GM21360 (cell line): Measurements from ENCODE around the gene LYSMD2.

ENCODE experiments used
- ATAC-seq: cut with Tn5 transposase; IDR thresholded peaks from one replicate; pipeline ENCODE4 v1.9.1; 2021; ENCODE audit warnings: mild to moderate bottlenecking, moderate library complexity; ENCODE audit not compliant: unreplicated experiment

LYSMD2 gene

GRCh38 chr15:51752888-51753287 is 15.4 kb upstream of the LYSMD2 start:
- ATAC-seq: no peak

- peak; percentile 42 for ATAC-seq
Measured at GRCh38 chr15:51751697-51752683, 14.5 kb upstream of the LYSMD2 start.

GRCh38 chr15:51750792-51751696 is 13.6 kb upstream of the LYSMD2 start, which contains the start of gene TMOD2:
TSS of gene TMOD2 (plus strand) at chr15:51751597. CDS start at chr15:51766442, 14,845 bp downstream.
- ATAC-seq: peak; percentile 77

- ATAC-seq: no peak
Measured at GRCh38 chr15:51750186-51750585, 12.7 kb upstream of the LYSMD2 start.

GRCh38 chr15:51749307-51749706 is 11.9 kb upstream of the LYSMD2 start:
- ATAC-seq: no peak

GRCh38 chr15:51739061-51739712 is 1.7 kb upstream of the LYSMD2 start:
- ATAC-seq: no peak

GRCh38 chr15:51738553-51738952 is 1.1 kb upstream of the LYSMD2 start:
- no peak for ATAC-seq

- ATAC-seq: peak; percentile 25
Measured at GRCh38 chr15:51736751-51737521, 519 bp downstream of the LYSMD2 start.

- no peak for ATAC-seq
Measured at GRCh38 chr15:51736069-51736468, 1.4 kb downstream of the LYSMD2 start.

GRCh38 chr15:51735228-51736010 is 2.0 kb downstream of the LYSMD2 start:
- ATAC-seq: no peak

GRCh38 chr15:51732646-51733045 is 4.8 kb downstream of the LYSMD2 start:
- no peak for ATAC-seq

- peak; percentile 45 for ATAC-seq
Measured at GRCh38 chr15:51731549-51732267, 5.7 kb downstream of the LYSMD2 start.

GRCh38 chr15:51727141-51727897 is 10.1 kb downstream of the LYSMD2 start:
- ATAC-seq: no peak

- peak; percentile 92 for ATAC-seq
Measured at GRCh38 chr15:51726302-51727073, 11.0 kb downstream of the LYSMD2 start.

GRCh38 chr15:51724673-51725072 is 12.8 kb downstream of the LYSMD2 start:
- no peak for ATAC-seq

- no peak for ATAC-seq
Measured at GRCh38 chr15:51724199-51724598, 13.3 kb downstream of the LYSMD2 start.
